ENCODE measurements around the gene ELMO1. TPM values are rescaled to one million over a fixed set of nuclear protein-coding genes. Genes with fewer than 3 reads are reported as not detected.

ELMO1 gene
- total and polyA plus RNA-seq, 10 of the 15 experiments (the other 5 are each of a cell fraction or from before 2014, with no cell fraction given): 22.6 to 85.9 (median 56.6) TPM

DNA sequence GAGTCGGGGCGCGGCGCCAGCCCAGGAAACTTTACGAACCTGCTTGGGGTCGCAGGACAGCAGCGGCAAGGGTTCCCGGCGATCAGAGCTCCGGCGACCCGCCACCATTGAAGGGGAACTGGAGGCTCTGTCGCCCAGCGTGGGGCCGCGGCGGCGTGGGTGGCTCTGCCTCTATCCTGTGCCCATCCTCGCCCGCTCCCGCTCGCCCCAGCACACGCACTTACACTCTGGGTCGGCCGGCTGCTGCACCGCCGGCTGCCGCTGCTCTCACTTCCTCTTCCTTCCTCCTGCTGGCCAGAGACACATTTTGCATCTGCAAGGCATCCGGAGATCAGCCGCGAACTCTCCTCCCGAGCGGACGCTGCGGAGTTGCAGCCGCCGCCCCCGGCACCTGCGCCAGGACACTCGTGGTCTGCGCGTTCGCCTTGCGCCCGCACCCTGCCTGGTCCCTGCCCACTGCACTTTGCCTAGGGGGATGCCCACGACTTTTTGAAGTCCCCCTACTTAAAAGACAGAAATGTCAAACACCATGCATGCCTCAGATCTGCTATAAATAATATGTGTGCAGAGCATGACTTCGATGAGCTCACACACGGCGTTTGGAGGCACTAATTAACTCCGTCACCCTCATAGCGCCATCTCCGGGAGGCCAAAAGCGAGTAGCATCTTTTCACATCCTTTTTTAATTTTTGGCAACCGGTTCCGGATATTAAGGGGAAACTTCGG lies at the start of gene ELMO1 (continued):
- TF ChIP-seq ZBTB33 (IDR thresholded peaks at IDR 0.05): no peak
- TF ChIP-seq MTA3 (IDR thresholded peaks at IDR 0.05; ENCODE audit: borderline replicate concordance, low read length): no peak
- no peak for TF ChIP-seq STAT3 (IDR thresholded peaks at IDR 0.05; ENCODE audit: low read depth, low read length)
- no peak for TF ChIP-seq ZBED1 (IDR thresholded peaks at IDR 0.05; ENCODE audit: borderline replicate concordance)
- TF ChIP-seq, protein P1, sequence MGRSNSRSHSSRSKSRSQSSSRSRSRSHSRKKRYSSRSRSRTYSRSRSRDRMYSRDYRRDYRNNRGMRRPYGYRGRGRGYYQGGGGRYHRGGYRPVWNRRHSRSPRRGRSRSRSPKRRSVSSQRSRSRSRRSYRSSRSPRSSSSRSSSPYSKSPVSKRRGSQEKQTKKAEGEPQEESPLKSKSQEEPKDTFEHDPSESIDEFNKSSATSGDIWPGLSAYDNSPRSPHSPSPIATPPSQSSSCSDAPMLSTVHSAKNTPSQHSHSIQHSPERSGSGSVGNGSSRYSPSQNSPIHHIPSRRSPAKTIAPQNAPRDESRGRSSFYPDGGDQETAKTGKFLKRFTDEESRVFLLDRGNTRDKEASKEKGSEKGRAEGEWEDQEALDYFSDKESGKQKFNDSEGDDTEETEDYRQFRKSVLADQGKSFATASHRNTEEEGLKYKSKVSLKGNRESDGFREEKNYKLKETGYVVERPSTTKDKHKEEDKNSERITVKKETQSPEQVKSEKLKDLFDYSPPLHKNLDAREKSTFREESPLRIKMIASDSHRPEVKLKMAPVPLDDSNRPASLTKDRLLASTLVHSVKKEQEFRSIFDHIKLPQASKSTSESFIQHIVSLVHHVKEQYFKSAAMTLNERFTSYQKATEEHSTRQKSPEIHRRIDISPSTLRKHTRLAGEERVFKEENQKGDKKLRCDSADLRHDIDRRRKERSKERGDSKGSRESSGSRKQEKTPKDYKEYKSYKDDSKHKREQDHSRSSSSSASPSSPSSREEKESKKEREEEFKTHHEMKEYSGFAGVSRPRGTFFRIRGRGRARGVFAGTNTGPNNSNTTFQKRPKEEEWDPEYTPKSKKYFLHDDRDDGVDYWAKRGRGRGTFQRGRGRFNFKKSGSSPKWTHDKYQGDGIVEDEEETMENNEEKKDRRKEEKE (IDR thresholded peaks at IDR 0.05): no peak
- no peak for TF ChIP-seq MYB (IDR thresholded peaks at IDR 0.05; ENCODE audit: borderline replicate concordance, low read depth, low read length)
- TF ChIP-seq RAD21 (IDR thresholded peaks at IDR 0.05; ENCODE audit: insufficient read depth, low read depth, low read length): no peak
- TF ChIP-seq KLF5 (IDR thresholded peaks at IDR 0.05; ENCODE audit: partially characterized antibody): no peak
- peak; percentile 61; the same call in 1 of the 3 replicates for TF ChIP-seq POU2F2 (IDR thresholded peaks at IDR 0.05; ENCODE audit: borderline replicate concordance, low read depth, low read length)
- 0 out of 2 replicates have a peak, but pooled peaks have one; percentile 21 for TF ChIP-seq CBX5 (IDR thresholded peaks at IDR 0.05; ENCODE audit: low read depth)

Data from GM12878 (cell line).